ENCODE results near the gene S100A5.
"Not testable (repeated sequence)": the region's sequence is repeated elsewhere in the genome, so short reads cannot be mapped to it uniquely, and the experiment has no call there.

The S100A5 gene

GRCh38 chr1:153532769-153533599, 7.8 kb downstream of the S100A5 start:
- DNase-seq (ENCODE audit: low spot score): peak; percentile 88

DNA sequence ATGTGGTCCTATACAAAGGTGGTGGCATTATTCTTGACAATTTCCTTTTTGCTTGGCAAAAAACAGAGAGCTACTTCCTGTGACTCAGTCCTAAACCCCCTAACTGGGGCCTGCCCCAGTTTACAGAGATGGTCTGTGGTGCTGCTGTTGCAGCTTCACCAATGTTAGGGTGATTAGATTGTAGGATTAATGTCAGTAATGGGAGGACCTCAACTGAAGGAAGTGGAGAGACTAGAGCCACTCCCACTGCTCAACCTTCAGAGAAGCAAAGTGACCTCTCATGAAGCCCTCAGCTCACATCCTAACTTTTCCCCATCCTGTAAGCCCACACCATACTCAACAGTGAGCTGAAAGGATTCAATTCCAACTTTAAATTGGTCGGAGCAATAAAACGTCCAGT, 8.6 kb downstream of the S100A5 start:
- DNase-seq (ENCODE audit: low spot score): no peak

DNA sequence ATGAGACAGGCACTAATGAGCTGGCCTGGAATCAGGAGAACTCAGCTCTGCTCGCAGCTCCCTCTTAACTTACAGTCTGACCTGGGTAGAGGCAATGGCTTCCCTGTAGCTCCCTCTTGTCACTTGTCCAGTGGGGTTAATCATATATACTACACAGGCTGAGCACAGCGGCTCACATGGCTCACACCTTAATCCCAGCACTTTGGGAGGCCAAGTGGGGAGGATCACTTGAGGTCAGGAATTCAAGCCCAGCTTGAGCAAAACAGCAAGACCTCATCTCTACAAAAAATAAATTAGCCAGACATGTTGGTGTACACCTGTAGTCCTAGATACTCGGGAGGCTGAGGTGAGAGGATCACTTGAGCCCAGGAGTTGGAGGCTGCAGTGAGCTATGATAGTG, 9.1 kb downstream of the S100A5 start:
- DNase-seq (ENCODE audit: low spot score): no peak

DNA sequence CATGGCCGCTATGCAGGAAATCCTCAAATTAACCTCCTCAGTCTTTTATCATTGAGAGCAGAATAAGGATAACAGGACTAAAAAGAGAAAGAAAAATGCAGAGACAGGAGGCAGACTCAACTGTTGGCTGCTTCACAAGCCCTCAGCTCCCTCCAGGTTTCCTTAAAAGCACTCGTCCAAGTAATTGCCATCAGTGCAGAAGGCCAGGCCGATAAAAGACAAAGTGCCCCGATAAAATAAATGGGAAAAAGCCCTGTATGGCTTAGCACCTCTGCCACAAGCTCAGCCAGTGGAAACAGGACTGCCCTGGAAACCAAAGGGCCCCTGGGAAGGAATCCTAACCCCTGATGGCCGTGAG, 13.1 kb downstream of the S100A5 start:
- no peak for DNase-seq (ENCODE audit: low spot score)

DNA sequence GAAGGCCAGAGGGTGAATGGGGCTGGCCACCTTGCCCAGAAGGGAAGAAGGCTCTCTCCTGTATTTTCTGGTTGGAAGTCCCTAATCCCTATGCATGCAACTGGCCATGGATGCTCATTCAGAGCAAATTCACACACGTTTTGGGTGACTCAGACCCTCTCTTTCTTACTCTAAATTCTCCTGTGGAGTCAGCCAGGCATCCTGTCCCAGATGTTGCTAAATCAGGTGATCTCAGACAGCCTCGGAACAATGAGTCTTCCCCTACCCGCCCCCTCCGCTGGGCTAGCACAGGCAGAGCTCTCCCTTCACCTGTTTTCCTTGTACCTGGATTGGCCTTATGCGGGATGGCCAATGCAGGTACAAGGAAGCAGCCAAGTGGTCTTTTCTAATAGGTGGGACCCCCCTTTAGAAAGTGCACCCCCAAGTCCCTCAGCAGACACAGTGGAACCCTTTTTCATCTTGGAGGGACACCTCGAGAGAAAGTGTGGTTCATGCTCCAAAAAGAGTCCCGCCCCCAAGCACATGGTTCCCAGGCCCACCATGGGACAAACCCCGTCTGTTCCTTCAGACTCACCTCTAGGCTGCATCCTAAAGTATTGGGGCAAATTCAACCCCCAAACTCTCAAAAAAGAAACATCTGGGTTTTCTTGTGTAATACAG, 13.6 kb downstream of the S100A5 start:
- no peak for DNase-seq (ENCODE audit: low spot score)

DNA sequence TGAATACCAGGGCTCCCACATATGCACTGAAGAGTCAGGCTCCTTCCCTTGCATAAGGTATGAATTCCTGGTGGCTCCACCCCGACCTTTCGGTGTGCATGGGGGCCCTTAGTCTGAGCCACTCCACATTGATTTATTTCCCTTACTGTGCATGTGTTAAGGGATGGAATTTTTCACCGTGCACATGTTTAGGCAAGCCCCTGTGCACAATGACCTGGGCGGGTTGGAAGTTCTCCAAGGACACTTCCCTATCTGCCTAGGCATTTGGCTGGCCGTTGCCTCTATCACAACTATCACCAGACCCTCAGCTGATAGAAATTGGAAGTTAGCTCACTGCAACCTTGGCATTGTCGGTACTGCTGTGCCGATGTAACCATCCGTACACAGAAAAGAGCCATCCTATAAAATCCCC, 14.6 kb downstream of the S100A5 start:
- DNase-seq (ENCODE audit: low spot score): peak; percentile 28

- DNase-seq (ENCODE audit: low spot score): no peak
Measured at GRCh38 chr1:153525088-153525728, 15.5 kb downstream of the S100A5 start.

- not testable (repeated sequence) for DNase-seq (ENCODE audit: low spot score)
Measured at GRCh38 chr1:153522353-153523048, 18.2 kb downstream of the S100A5 start.

DNA sequence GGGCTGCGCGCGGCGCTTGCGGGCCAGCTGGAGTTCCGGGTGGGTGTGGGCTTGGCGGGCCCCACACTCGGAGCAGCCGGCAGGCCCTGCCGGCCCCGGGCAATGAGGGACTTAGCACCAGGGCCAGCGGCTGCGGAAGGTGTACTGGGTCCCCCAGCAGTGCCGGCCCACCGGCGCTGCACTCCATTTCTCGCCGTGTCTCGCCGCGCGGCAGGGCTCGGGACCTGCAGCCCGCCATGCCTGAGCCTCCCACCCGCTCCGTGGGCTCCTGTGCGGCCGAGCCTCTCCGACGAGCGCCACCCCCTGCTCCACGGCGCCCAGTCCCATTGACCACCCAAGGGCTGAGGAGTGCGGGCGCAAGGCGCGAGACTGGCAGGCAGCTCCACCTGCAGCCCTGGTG, 18.9 kb downstream of the S100A5 start:
- DNase-seq (ENCODE audit: low spot score): not testable (repeated sequence)

GRCh38 chr1:153520818-153521476, 19.8 kb downstream of the S100A5 start:
- no peak for DNase-seq (ENCODE audit: low spot score)

- DNase-seq (ENCODE audit: low spot score): not testable (repeated sequence)
Measured at GRCh38 chr1:153520137-153520691, 20.5 kb downstream of the S100A5 start.

GRCh38 chr1:153519242-153519641, 21.5 kb downstream of the S100A5 start:
- no peak for DNase-seq (ENCODE audit: low spot score)

GRCh38 chr1:153515504-153516394, 25.0 kb downstream of the S100A5 start:
- peak; percentile 21 for DNase-seq (ENCODE audit: low spot score)

- no peak for DNase-seq (ENCODE audit: low spot score)
Measured at GRCh38 chr1:153513666-153514065, 27.1 kb downstream of the S100A5 start.

DNA sequence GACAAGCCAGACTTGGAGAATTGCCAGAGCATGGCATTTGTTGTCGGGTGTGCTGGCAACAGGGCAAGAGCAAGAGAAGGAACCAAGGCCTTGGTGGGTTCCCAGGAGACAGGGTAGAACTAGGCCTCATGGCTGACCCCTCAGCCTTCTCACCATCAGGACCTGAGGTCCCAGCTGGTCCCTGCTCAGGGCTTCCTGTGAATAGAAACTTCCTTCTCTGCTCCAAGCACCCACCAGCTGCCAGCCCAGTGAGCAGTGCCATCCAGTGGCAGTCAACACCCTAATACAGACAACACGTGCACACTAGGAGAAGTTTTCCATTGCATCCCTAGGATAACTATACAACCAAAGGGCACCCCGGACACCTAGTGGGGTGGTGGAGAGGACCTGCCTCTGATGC, 27.7 kb downstream of the S100A5 start:
- no peak for DNase-seq (ENCODE audit: low spot score)

DNA sequence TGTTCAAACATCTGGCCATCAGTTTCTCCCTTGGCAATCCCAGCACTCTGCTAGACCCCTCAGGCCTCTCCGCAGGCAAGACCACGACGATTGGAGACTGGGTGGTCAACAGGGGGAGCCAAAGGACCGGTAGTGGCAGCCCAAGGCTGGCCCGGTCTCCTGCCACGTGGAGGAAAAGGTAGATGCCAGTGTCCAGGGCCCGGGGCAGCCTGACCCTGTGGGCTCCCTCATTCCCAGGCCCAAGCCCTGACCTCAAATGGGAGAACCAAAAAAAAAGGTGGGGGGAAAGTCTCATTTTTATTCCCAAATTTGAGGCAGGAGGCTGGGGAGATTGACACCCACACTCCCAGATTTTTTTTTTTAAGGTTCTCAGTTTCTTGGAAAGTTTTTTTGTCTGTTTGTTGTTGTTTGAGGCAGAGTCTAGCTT, 29.7 kb downstream of the S100A5 start:
- DNase-seq (ENCODE audit: low spot score): peak; percentile 85

GRCh38 chr1:153509729-153510354, 30.9 kb downstream of the S100A5 start:
- peak; percentile 67 for DNase-seq (ENCODE audit: low spot score)

DNA sequence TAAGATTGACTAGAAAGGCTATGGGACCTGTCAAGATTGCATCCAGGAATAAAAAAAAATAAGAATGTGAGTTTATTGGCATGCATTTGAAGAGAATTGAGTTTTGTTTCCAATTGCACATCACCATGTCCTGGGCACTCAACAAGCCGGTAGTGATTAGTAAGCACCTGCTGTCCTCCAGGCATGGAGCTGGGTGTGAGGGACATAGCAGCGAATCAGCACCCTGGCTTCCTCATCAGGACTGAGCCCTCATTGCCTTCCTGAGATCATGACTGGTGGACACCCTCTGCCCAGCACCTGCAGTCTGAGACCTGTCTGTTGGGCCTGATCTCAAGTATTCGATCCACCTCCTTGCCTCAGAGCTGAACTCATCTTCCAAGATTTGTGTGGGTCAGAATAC, 31.7 kb downstream of the S100A5 start:
- no peak for DNase-seq (ENCODE audit: low spot score)

- DNase-seq (ENCODE audit: low spot score): no peak
Measured at GRCh38 chr1:153507926-153508583, 32.7 kb downstream of the S100A5 start.
